ENCODE results near the gene STYXL2.

STYXL2 gene

DNA sequence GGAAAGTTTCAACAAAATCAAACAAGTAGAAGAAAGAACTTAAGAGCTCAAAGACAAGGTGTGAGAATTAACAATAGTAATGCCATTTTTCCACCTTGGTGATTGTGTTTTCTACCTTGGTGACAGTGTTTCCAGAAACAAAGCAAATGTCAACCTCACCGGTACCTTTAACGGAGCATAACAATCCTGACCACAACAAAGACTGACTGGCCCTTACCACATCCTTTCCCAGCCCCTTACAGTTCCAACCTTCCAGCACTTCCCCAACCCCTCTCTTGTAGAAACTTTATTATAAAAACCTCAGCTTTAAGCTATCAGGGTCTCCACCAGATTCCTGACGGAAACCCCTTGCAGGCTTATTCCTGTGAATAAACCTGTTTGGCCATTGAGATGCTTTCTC lies 16.7 kb downstream of the STYXL2 start:
- DNase-seq: no peak

DNA sequence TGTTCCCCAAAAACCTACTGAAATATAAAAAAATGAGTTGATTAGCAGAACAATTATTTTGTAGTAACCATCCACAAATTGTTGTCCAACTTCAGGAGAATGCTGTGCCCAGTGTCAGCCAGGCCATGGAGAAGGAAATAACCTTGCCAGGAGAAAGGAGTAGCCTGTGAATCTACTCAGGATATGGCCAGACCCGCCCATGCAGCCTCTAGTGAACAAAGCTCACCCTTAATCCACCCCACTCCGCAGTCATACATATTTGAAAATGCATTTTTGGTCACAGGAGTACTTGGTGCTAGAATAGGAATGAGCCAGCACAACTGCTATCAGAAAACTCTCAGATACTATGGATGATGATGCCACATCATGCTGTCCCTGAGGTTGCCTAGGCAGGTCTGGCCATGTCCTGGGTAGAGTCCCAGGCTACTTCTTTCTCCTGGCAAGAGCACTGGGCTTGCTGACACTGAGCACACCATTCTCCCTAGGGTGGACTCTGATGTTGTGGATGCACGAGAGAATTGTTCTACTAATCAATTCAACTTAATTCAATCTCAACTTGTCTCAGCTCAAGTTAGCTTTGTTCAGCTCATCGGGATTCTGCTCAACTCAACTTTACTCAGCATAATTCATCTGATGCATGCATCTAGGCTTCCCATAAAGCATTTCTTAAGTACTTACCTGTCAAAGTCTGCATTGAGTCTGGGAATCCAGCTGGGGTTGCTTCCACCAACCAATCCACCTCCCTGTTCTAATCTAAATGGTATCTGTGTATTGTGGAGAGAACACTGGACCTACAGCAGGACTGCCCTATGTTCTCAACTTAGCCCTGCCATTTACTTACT lies 18.2 kb downstream of the STYXL2 start:
- no peak for DNase-seq

DNA sequence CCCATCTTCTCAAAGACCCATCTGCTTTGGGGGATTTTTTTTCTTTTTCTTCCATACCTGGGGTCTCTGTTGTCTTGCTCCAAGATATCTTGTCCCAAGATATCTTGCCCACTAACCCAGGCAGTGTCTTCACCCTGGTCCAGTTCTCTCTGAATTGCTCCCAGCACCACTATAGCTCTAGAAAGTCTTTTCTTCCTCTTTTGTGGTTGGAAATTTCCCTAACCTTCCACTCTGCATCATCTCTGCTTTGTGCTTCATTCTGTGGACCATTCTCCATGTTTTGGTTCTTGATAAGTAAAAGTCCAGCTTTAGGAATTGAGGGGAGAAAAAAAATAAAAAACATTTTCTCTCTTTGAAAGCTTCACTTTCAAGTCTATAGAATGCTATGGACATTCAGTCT lies 20.9 kb downstream of the STYXL2 start:
- no peak for DNase-seq

DNA sequence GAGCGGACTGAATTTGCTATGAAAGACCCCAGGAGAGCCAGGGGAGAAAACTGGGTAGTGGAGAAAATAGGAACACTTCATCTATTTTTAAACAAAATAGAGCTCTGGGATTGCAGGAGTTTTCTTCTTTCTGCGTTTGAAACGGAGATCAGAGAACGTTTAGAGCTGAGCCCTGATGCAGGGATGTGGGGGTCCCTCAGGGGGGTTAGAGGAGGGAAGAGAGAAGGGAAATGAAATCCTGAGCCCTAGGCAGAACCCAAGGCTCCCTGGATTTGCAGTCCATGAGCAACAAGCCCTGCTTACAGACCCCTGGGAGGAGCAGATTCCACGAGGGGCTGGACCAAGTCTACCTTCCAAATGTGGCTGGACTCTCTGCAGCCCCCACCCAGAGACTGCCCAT lies 21.8 kb downstream of the STYXL2 start:
- DNase-seq: no peak

DNA sequence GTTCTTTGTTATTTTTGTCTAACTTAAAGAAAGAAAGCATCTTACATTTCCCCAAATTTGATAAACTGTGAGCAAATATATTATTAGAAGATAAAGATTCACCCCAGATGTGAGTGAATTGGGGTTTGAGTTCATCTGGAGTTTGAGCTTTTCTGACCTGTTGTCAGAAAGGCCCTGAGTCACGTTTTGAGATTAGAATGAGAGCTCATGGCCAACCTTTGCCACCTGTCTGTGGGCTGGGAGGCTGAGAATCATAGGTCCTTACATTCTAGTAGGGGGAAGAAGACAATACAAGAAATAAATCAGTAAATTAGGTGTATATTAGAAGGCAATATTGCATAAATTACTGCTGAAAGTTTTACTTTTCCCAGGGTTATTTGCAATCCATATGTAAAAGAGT lies 22.3 kb downstream of the STYXL2 start:
- DNase-seq: no peak

DNA sequence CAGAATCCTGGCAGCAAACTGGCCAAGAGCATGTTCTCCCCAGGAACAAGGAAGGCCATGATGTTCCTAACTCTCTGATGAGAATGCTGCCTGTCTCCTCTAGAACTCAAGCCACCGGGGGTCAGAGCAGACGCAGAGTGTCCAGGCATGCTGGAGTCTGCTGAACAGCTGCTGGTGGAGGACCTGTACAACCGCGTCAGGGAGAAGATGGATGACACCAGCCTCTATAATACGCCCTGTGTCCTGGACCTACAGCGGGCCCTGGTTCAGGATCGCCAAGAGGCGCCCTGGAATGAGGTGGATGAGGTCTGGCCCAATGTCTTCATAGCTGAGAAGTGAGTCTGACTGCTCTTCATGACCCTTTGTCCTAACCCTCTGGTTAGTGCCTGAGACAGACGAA lies 23.4 kb downstream of the STYXL2 start:
- DNase-seq: no peak

DNA sequence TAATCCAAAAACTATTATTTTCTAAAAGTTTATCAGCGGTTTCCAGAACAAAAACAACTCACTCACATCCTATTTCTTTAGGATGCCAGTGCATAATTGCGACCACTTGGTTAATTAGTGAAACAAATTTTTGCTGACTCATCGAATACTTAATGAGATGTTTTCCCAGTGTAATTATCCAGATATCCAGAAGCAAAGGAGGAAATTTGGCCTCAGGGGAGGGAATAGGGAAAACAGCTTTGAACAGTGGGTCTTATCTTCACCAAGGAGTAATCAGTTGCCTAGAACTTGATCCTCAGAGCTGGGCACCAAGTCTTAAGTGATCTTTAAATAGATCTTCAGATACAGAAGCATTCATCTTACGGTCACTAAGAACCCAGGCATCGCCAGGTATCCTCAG lies 24.3 kb downstream of the STYXL2 start:
- DNase-seq: no peak

DNA sequence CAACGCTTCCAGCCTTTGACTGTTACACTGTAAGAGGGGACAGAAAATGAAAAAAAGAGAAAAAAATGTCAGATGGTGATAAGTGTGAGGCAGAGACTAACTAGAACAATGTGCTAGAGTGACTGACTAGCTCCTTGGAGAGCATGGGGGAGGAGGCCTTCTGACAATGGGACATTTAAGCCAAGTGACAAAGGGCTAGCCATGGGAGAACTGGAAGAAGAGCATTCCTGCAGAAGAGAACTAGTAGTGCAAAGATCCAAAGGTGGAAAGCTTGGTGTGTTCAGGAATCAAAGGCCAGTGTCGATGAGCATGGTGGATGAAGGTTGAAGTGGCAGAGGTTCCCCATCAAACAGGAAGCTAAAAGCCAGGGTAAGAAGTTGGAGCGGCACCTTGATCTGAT lies 25.8 kb downstream of the STYXL2 start:
- DNase-seq: no peak

DNA sequence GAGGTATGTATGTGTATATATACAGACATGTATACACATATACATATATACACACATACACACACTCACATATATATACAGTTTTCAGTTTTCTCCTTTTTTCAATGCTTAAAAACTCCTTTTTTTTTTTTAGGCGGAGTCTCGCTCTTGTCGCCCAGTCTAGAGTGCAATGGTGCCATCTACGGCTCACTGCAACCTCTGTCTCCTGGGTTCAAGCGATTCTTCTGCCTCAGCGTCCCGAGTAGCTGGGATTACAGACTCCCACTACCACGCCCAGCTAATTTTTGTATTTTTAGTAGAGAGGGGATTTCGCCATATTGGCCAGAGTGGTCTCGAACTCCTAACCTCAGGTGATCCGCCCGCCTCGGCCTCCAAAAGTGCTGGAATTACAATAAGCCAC lies 27.0 kb downstream of the STYXL2 start:
- no peak for DNase-seq

DNA sequence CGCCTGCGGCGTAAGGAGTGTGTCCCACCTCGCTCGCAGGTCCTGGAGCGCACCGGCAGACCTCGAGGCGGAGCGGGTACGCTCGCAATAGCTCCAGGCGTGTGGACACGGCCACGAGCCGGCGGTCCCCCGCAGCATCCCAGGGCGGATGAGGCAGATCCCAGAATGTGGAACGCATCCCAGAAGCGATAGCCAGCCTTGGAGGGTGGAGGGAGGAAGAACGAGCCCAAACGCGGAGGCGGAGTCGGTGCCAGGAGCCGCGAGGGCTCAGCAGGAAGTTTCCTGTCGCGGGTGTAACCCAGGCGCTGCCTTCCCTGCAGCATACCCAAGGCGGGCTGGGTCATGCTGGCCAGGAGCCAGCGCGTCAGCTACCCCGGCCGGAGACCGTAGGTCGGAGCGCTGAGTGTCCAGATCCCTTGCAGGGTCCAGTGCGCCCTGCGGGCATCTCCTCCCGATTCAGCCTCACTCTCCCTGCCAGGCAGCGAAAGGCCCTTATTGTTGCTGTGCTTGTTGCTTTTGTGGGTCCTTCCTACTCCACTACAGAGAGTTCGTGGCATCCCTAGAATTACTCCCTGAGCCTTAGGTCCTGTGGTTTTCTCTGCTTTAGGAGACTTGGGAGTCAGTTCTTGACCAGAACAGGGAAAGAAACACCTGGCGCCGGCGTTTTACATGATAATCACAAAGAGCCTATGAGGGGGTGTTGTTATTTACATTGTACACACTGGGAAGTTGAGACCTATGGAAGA lies 27.7 kb downstream of the STYXL2 start:
- DNase-seq: peak; percentile 36

DNA sequence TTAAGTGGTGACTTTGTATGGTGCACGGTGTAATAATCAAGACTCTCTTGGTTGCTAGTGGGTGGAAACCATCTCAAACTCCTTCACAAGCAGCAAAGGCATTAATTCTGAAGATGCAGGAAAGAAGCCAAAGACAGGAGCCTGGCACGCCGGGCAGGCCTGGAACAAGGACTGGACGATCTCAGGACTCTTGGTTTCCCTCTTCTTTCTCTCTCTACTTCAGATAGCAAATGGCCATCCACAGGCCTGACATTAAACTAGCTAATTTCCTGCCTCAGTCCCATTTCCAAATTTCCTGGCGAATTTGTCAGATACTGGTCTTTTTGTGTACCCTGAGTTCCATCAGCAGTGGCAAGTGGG lies 28.2 kb downstream of the STYXL2 start:
- DNase-seq: no peak

DNA sequence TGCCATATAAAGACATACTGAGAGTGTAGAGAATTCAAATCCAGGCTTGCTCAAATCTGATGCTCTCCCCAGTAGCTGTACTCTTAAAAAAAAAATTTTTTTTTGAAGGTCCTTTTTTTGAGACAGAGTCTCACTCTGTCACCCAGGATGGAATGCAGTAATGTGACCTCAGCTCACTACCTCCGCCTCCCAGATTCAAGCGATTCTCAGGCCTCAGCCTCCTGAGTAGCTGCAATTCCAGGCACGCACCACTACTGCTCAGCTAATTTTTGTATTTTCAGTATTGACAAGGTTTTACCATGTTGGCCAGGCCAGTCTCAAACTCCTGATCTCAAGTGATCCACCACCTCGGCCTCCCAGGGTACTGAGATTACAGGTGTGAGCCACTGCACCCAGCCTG lies 28.7 kb downstream of the STYXL2 start:
- DNase-seq: no peak

DNA sequence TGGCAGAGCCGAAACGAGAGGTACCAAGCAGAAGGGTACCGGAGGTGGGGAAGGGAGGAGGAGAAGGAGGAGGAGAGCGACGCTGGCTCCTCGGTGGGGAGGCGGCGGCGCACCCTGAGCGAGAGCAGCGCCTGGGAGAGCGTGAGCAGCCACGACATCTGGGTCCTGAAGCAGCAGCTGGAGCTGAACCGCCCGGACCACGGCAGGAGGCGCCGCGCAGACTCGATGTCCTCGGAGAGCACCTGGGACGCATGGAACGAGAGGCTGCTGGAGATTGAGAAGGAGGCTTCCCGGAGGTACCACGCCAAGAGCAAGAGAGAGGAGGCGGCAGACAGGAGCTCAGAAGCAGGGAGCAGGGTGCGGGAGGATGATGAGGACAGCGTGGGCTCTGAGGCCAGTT lies 32.4 kb downstream of the STYXL2 start:
- DNase-seq: no peak

DNA sequence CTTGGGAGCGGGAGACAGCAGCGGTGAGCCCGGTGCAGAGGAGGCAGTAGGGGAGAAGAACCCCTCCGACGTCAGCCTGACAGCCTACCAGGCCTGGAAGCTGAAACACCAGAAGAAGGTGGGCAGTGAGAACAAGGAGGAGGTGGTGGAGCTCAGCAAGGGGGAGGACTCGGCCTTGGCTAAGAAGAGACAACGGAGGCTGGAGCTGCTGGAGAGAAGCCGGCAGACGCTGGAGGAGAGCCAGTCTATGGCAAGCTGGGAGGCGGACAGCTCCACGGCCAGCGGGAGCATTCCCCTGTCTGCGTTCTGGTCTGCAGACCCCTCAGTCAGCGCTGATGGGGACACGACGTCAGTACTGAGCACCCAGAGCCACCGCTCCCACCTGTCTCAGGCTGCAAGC lies 32.9 kb downstream of the STYXL2 start:
- no peak for DNase-seq

DNA sequence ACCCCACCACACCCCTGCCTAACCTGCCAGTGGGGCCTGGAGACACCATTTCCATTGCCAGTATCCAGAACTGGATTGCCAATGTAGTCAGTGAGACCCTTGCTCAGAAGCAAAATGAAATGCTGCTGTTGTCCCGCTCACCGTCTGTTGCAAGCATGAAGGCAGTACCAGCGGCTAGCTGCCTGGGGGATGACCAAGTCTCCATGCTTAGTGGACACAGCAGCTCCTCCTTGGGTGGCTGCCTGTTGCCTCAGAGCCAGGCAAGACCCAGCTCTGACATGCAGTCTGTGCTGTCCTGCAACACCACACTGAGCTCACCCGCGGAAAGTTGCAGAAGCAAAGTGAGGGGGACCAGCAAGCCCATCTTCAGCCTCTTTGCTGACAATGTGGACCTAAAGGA lies 33.4 kb downstream of the STYXL2 start:
- DNase-seq: no peak

DNA sequence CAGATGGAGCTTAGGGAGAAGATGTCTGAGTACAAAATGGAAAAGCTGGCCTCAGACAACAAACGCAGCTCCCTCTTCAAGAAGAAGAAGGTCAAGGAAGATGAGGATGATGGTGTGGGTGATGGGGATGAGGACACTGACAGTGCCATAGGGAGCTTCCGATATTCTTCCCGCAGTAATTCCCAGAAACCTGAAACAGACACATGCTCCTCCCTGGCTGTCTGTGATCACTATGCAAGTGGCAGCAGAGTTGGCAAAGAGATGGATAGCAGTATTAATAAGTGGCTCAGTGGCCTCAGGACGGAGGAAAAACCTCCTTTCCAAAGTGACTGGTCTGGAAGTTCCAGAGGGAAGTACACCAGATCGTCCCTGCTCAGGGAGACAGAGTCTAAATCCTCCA lies 33.8 kb downstream of the STYXL2 start:
- no peak for DNase-seq

DNA sequence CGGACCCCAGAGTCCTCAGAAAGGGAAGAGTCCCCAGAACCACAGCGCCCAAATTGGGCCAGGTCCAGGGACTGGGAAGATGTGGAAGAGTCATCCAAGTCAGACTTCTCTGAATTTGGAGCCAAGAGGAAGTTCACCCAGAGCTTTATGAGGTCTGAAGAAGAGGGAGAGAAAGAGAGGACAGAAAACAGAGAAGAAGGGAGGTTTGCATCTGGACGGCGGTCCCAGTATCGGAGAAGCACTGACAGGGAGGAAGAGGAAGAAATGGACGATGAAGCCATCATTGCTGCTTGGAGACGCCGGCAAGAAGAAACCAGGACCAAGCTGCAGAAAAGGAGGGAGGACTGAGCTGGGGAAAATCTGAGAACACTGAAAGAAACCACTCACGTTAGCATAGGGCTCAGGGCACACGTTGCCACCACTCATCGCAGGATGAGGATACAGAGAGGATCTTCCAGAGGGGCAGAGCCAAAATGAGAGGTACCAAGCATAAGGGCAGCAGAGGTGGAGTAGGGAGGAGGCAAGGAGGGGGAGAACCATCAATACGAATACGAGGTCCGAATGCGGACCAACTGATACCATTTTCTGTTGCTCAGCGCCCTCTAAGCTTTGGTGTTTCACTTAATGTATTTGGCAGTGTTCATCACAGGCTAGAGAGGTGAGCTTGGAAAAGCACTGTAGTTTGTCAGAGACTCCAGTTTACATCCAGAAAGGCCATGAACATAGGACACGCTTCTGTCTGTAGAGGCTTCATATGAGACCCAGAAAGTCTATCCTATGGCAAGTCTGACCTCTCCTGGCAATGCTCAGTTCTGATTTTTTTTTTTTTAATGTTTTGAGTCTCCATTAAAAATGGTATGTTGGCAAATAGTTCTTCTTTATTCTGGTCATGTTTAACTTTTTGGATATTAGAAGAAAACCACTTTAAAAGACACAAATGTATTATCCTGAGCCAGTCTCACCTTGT lies 34.7 kb downstream of the STYXL2 start:
- no peak for DNase-seq

DNA sequence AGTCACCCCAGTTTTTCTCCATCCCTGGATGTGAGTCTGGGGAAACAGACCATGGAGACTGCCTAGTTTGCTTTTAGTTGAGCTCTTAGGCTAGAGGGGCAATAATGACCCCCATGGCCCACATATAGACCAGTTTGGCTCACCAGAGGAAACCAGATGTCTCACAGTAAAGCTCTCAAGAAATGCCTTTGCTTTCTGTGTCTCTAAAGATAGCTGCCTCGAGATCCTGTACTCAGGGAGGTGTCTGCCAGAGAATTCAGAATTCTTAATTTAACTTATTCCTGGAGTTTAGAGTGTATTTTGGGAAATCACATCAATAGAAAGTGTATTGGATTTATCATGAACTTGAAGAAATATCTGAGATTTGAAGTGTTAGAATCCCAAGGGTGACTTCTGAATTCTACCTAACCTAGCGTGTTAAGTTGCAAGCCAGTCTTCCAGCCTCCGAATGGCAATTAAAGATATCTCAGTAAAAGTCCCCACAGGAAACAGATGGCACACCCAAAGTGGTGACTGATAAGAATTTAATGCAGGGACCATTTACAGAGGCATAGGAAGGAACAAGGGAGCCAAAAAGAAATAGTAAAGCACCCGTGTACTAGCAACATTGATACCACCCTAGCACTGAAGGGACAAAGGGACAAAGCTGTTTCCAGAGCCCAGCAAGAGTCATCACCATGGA lies 37.1 kb downstream of the STYXL2 start:
- DNase-seq: no peak

DNA sequence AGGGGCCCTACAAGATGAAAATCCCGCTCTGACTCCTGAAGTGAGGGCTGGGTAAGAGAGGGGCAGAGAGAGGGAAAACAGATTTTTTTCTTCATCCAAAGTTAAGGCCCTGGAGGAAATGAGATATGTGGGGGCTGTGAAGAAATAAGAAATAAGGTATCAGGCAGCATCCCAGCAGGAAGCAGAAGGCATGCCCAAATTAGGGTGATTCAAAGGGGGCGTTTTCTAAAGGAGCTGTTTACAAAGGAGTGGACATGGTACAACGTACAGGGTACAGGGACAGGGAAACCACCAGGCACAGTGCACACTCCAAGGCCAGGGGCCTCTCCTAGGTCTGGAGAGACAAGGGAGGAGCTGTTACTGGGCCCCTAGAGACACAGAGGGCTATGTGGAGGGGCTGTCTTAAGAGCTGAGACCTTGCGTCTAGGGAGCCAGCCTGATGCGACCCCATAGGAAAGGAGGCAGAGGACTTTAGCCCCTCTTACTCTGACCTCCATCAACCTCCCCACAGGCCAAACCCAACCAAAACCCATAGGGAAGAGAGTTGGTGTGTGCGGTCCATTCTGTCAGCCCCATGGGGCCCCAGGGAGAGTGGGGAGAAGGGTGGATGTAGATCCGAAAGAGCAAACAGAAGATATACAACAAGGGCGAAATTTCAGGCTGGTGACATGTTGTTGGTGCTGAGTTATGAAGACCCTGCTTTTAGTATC lies 38.6 kb downstream of the STYXL2 start:
- DNase-seq: no peak

DNA sequence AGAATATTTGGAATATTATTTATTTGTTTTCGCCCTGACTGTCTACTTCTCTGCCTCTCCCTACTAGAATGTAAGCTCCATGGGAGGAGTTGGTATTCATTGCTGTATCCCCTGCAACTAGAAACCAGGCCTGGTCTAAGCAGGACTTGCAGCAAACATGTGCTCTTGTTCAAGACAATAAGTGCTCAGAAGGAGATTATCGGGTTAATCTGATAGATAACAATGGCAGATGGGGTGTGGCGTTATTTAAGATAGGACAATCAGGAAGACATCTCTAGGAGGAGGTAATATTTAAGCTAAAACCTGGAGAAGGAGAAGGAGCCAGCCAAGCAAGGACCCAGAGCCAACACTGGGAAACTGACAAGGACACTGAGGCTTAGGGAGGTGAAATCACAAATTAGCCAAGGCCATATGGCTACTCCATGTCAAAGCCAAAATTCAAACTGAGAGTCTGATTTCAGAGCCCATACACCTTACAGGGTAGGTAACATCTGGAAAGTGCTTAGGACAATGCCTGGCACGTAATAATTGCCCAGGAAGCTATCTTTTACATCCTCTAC lies 41.5 kb downstream of the STYXL2 start:
- DNase-seq: no peak

DNA sequence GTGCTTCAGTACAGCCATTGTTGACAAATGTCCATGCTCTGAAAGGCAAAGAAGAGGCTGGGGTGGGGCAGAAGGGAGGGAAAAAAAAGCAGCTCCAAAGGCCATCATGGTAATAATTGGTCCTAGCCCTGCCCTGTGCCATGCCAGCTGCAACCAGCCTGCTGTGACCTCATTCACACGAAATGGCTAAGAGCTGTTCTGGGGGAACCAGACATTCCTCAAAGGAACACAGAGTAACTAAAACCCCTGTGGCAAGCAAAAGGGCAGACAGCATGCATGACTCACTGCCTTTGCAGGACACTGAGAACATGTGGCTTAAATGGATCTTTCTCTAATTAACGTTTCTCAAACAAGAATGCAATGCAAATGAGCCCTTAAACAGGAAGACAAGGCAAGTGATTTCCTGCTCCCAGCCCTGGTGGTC lies 42.3 kb downstream of the STYXL2 start:
- no peak for DNase-seq

DNA sequence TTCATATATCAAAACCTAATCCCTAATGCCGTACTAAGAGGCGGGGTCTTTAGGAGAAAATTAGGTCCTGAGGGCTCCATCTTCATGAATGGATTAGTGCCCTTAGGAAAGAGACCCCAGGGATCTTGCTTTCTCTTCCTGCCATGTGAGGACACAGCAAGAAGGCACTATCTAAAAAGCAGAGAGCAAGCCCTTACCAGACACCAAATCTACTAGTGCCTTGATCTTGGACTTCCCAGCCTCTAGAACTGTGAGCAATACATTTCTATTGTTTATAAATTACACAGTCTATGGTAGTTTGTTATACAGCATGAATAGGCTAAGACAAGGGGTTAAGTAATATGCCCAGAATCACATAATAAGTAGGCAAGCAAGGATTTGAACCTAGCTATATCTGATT lies 42.9 kb downstream of the STYXL2 start:
- DNase-seq: no peak
